Heart left ventricle (tissue), 13 donors: Measurements from ENCODE around the gene POLG.

ENCODE experiments used
- POLR2A ChIP-seq, 2 donors: fragments of 450-650 bp; IDR thresholded peaks; one replicate each; pipeline ENCODE4 v1.6.1; 2017; ENCODE audit warnings: antibody characterized with exemption in 2 of 2, mild to moderate bottlenecking in 2 of 2, moderate library complexity in 2 of 2
- TF ChIP-seq, protein P1 (sequence below), 12 donors: fragments of 200-600 bp; sonication (generic) in 4 of 12; IDR thresholded peaks; one replicate each; pipeline versions ENCODE4 v1.5.0 to v1.8.0; 2018 to 2022; ENCODE audit warnings: antibody characterized with exemption in 12 of 12, mild to moderate bottlenecking in 5 of 12
- donor health status: ischemic (EF 13 %, LVEDD 7.1; RV severe dilation, severe dysfunction).
- donor health status: DM: no; HTN: yes; CAD: no.
- donor health status: DM: no; HTN: no; CAD: no.
- donor health status: ischemic (EF 25% LVEDD 6.9; RV normal size, moderate dysfunction).
- donor health status: ischemic (EF 25% LVEDD 5.7; RV mildly dilated, moderate dysfunction).
- donor health status: ischemic (EF 35%, LVEDD 5.7; RV mildly dilated, moderate dysfunction).
- donor health status: nonischemic (EF 11% LVEDD 7.7; RV severe dilation, severe dysfunction).
- donor health status: DM: yes; HTN: yes; CAD: no.
- donor health status: PGD.
- donor health status: ischemic (EF 29% LVEDD 5.4; RV normal size, mild dysfunction).
- donor health status: nonischemic (EF 23%, LVEDD 6.1; RV moderate dilation, normal function).

DNA sequence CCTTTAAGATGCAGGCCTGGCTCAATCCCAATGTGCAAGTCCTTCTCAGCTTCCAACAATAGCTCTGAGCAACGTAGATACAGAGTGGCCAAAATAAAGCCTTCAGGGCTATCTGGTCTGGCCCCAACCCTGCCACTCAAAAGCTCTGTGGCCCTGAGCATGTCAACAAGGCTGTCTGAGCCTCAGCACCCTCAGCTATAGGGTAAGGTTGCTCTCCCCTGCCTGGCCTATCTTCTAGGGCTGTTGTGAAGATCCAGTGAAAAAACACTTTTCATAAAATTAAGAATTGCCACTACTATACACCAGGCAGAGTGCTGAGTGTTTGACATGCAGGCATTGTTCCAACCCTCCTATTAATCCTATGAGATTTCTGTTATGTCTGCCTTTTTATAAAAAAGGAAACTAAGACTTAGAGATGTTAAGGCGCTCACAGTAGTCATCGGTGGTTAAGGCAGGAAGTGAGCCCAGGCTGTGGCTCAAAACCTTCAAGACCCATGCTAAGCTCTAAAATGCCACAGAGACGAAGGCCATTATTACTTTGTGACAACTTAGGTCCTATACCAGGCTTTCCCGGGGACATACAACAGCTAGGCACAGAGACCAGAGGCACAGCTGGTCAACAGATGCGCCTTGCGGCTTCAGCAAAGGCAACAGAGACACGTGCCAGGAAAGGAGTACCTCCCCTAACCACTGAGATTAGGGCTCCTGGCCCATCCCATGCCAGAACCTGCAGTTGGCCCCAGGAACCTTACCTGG is 5.1 kb downstream of the POLG start:
- TF ChIP-seq, protein P1, sequence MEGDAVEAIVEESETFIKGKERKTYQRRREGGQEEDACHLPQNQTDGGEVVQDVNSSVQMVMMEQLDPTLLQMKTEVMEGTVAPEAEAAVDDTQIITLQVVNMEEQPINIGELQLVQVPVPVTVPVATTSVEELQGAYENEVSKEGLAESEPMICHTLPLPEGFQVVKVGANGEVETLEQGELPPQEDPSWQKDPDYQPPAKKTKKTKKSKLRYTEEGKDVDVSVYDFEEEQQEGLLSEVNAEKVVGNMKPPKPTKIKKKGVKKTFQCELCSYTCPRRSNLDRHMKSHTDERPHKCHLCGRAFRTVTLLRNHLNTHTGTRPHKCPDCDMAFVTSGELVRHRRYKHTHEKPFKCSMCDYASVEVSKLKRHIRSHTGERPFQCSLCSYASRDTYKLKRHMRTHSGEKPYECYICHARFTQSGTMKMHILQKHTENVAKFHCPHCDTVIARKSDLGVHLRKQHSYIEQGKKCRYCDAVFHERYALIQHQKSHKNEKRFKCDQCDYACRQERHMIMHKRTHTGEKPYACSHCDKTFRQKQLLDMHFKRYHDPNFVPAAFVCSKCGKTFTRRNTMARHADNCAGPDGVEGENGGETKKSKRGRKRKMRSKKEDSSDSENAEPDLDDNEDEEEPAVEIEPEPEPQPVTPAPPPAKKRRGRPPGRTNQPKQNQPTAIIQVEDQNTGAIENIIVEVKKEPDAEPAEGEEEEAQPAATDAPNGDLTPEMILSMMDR (IDR thresholded peaks at IDR 0.05) = no peak
- TF ChIP-seq POLR2A (IDR thresholded peaks at IDR 0.05) = no peak
